ENCODE data around the gene MYT1.

DNA sequence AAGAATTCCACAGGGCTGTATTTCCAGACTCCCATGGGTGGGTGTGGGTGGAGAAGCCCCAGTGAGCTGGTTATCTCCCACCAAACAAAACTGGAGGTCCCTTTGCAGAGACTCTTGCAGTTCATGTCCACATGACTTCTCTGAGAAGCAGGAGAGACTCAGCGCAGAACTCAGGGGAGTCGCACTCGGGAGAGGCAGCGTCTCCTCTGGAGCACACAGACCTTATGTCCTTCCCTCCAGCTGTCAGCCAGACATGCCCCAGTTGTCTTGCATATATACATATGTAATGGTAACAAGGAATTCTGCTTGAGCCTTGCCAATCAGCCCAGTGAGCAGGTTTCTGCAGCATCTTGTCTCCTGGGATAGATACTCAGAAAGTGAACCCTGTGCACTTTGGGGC, 23.8 kb downstream of the MYT1 start:
- no peak for TF ChIP-seq POLR2A (IDR thresholded peaks at IDR 0.05; ENCODE audit: low read length)
- TF ChIP-seq GATA1 (IDR thresholded peaks at IDR 0.05; ENCODE audit: low read depth, low read length), result no peak

All from erythroblast (primary cell).